Osteoblast (primary cell): Measurements from ENCODE around the gene PAK4. TPM values are rescaled to one million over a fixed set of nuclear protein-coding genes. Genes with fewer than 3 reads are reported as not detected.
"Not testable (repeated sequence)": the region's sequence is repeated elsewhere in the genome, so short reads cannot be mapped to it uniquely, and the experiment has no call there.

Source experiments
- DNase-seq: peaks from one replicate; pipeline ENCODE4 v3.0.0; 2011; ENCODE audit warnings: low spot score, mixed read lengths; ENCODE audit not compliant: insufficient read length; ENCODE audit errors: missing footprints
- H2AFZ ChIP-seq: 2 replicates; pipeline ENCODE4 v1.6.0; 2011; ENCODE audit warnings: mild to moderate bottlenecking, low read length
- H3K27ac ChIP-seq: 2 replicates; pipeline ENCODE4 v1.5.1; 2011; ENCODE audit warnings: mild to moderate bottlenecking, low read depth, low read length, moderate library complexity
- H3K27me3 ChIP-seq: 2 replicates; pipeline ENCODE4 v1.6.0; 2012; ENCODE audit warnings: mild to moderate bottlenecking, control low read depth, inconsistent platforms, low read length, moderate library complexity; ENCODE audit not compliant: insufficient read depth
- H3K36me3 ChIP-seq: 2 replicates; pipeline ENCODE4 v1.5.1; 2011; ENCODE audit warnings: mild to moderate bottlenecking, low read length, control low read depth, moderate library complexity; ENCODE audit not compliant: insufficient read depth
- H3K4me1 ChIP-seq: 2 replicates; pipeline ENCODE4 v1.5.1; 2011; ENCODE audit warnings: mild to moderate bottlenecking, low read length, control low read depth, moderate library complexity; ENCODE audit not compliant: insufficient read depth
- H3K4me2 ChIP-seq: 2 replicates; pipeline ENCODE4 v1.6.0; 2011; ENCODE audit warnings: mild to moderate bottlenecking, low read length; ENCODE audit not compliant: insufficient read depth
- H3K4me3 ChIP-seq: fragments of 200-600 bp; sonication (generic); 3 replicates; pipeline ENCODE4 v1.5.1; 2012; ENCODE audit warnings: mild to moderate bottlenecking, low read length, inconsistent platforms; ENCODE audit not compliant: insufficient read depth
- H3K79me2 ChIP-seq: 2 replicates; pipeline ENCODE4 v1.6.0; 2012; ENCODE audit warnings: mild to moderate bottlenecking, low read length, control low read depth, inconsistent platforms; ENCODE audit not compliant: insufficient read depth
- H3K9me3 ChIP-seq: 2 replicates; pipeline ENCODE4 v1.5.1; 2011; ENCODE audit warnings: low read depth, low read length, control low read depth
- H4K20me1 ChIP-seq: 2 replicates; pipeline ENCODE4 v1.6.0; 2012; ENCODE audit warnings: mild to moderate bottlenecking, low read length, control low read depth; ENCODE audit not compliant: insufficient read depth
- total RNA-seq: library from RNA; depleted of rRNA; stranded (reverse); fragments of >200 nt; gene quantifications from 2 replicates; pipeline ENCODE4 v1.2.3, GENCODE V29; 2012
- TF ChIP-seq, protein P1 (sequence below): IDR thresholded peaks from 2 replicates; pipeline ENCODE4 v1.5.1; 2011; ENCODE audit warnings: mild to moderate bottlenecking, low read depth, low read length, moderate library complexity; ENCODE audit errors: extremely low read depth

The PAK4 gene
- total RNA-seq, 1 donor, result 9.4 TPM

DNA sequence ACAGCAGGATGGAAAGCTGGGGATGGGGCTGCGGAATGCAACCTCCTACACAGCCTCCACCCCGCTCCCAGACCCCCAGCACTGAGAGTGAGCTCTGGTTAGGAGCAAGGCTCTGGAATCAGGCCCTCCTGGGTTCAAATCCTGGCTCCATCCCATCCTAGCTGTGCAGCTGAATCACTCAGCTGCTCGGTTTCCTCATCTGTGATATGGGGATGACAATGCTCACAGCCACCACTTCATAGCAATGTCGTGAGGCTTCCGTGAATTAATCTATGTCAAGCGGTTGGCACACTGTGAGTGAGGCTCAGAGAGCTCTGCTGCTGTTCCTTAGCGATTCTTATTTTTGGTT lies 40.9 kb upstream of the PAK4 start:
- Histone ChIP-seq H3K9me3 (no peaks in the 10 kb centered on the region), H3K79me2 (no peaks in the 10 kb centered on the region), H3K27me3 (no peaks in the 10 kb centered on the region), H3K4me2 (peak overlapping the region; percentile 87), H3K4me1 (peaks cover 4% of the 10 kb centered on the region), H3K4me3 (peak overlapping the region; percentile 72), H3K27ac (no peak overlapping the region), H2AFZ (peak overlapping the region; percentile 61), H4K20me1 (no peaks in the 10 kb centered on the region), H3K36me3 (no peaks in the 10 kb centered on the region)
- TF ChIP-seq, protein P1, sequence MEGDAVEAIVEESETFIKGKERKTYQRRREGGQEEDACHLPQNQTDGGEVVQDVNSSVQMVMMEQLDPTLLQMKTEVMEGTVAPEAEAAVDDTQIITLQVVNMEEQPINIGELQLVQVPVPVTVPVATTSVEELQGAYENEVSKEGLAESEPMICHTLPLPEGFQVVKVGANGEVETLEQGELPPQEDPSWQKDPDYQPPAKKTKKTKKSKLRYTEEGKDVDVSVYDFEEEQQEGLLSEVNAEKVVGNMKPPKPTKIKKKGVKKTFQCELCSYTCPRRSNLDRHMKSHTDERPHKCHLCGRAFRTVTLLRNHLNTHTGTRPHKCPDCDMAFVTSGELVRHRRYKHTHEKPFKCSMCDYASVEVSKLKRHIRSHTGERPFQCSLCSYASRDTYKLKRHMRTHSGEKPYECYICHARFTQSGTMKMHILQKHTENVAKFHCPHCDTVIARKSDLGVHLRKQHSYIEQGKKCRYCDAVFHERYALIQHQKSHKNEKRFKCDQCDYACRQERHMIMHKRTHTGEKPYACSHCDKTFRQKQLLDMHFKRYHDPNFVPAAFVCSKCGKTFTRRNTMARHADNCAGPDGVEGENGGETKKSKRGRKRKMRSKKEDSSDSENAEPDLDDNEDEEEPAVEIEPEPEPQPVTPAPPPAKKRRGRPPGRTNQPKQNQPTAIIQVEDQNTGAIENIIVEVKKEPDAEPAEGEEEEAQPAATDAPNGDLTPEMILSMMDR, result no peak
- peak; percentile 47 for DNase-seq

DNA sequence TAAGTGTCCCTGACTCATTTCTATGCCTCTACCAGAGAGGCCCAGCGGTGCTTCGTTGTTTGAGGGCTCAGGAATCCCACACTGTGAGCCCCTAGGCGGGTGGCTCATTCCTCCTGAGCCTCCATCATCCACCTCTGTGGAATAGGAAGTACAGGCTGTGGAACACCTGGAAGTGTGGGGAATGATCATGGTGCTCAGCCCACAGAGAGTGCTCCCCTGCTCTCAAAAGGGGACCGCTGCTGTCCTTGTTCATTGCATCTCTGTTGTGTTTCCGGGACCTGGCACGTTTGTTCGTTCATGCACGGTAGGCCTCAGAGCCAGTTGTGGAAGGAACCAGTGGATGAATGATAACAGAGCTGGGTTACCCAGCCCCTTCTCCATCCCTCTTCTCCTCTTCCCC lies 40.2 kb upstream of the PAK4 start:
- Histone ChIP-seq H3K27me3 (no peaks in the 10 kb centered on the region), H3K4me3 (no peak overlapping the region), H3K27ac (no peak overlapping the region), H2AFZ (no peak overlapping the region), H3K9me3 (no peaks in the 10 kb centered on the region), H3K4me1 (peaks cover 4% of the 10 kb centered on the region), H3K4me2 (no peak overlapping the region), H4K20me1 (no peaks in the 10 kb centered on the region), H3K36me3 (no peaks in the 10 kb centered on the region), H3K79me2 (no peaks in the 10 kb centered on the region)
- TF ChIP-seq, protein P1, result no peak
- peak; percentile 6 for DNase-seq

DNA sequence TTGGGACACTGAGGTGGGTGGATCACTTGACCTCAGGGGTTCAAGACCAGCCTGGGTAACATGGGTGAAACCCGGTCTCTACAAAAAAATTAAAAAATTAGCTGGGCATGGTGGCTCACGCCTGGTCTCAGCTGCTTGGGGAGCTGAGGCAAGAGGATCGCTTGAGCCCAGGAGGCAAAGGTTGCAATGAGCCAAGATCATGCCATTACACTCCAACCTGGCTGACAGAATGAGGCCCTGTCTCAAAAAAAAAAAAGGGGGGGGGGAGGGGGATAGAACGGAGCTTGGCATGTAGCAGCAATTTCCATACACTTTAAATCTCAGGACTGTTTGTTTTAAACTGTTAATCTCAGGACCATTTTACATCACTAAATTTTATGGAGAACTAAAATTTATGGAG lies 39.2 kb upstream of the PAK4 start:
- TF ChIP-seq, protein P1, result no peak
- no peak overlapping the region for H3K4me2 ChIP-seq
- H3K27me3 ChIP-seq, result no peaks in the 10 kb centered on the region
- H3K9me3 ChIP-seq, result no peaks in the 10 kb centered on the region
- no peak for DNase-seq
- H3K36me3 ChIP-seq, result no peaks in the 10 kb centered on the region
- H2AFZ ChIP-seq, result no peak overlapping the region
- no peak overlapping the region for H3K4me3 ChIP-seq
- H3K79me2 ChIP-seq, result no peaks in the 10 kb centered on the region
- peaks cover 4% of the 10 kb centered on the region for H3K4me1 ChIP-seq
- H4K20me1 ChIP-seq, result no peaks in the 10 kb centered on the region
- H3K27ac ChIP-seq, result no peak overlapping the region

DNA sequence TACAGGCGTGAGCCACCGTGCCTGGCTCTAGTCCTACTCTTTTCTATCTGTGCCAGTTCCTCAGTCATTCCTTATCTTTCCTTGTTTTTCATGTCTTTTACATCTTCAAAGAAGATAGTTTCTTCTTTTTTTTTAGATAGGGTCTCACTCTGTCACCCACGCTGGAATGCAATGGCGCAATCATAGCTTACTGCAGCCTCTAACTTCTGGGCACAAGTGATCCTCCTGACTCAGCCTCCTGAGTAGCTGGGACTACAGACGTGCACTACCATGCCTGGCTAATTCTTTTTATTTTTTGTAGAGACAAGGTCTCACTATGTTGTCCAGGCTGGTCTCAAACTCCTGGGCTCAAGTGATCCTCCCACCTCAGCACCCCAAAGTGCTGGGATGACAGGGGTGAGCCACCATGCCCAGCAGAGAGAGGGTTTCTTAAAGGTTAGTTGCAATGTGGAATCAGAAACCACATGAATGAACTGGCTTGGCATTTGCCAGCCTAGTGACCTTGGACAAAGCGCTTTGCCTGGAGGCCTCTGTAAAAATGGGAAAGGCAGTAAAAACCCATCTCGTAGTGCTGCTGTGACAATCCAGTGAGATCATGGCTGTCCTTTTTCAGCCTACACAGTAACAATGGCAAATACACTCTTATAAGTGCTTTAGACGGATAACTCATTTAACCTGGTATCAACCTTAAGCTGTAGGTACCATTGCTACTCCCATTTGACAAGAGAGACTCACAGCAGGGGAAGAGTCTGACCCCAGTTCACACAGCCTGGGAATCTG lies 37.5 kb upstream of the PAK4 start:
- Histone ChIP-seq H2AFZ (no peak overlapping the region), H3K4me1 (peaks cover 4% of the 10 kb centered on the region), H4K20me1 (no peaks in the 10 kb centered on the region), H3K36me3 (no peaks in the 10 kb centered on the region), H3K27ac (no peak overlapping the region), H3K79me2 (no peaks in the 10 kb centered on the region), H3K27me3 (no peaks in the 10 kb centered on the region), H3K4me3 (no peak overlapping the region), H3K4me2 (no peak overlapping the region), H3K9me3 (no peaks in the 10 kb centered on the region)
- no peak for DNase-seq
- TF ChIP-seq, protein P1, result no peak

DNA sequence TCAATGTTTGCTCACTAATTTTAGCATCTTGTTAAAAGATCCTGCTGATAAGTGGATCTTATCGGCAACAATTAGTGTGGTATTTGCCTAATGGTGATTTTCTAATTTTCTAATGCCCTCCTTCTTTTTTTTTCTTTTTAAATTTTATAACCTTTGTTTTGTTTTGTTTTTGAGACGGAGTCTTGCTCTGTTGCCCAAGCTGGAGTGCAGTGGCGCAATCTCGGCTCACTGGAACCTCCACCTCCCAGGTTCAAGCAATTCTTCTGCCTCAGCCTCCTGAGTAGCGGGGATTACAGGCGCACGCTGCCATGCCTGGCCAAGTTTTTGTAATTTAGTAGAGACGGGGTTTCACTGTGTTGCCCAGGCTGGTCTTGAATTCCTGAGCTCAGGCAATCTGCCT lies 35.6 kb upstream of the PAK4 start:
- peaks cover 11% of the 10 kb centered on the region for H3K4me1 ChIP-seq
- DNase-seq, H3K27ac ChIP-seq, H2AFZ ChIP-seq, H3K36me3 ChIP-seq, H3K4me2 ChIP-seq, H3K27me3 ChIP-seq, H3K4me3 ChIP-seq, H3K9me3 ChIP-seq, H4K20me1 ChIP-seq, H3K79me2 ChIP-seq: not testable (repeated sequence)
